ENCODE results near the gene TDRD1.

The TDRD1 gene

GRCh38 chr10:114163062-114163461 lies 16.1 kb upstream of the TDRD1 start:
- Histone ChIP-seq H4K12ac (ENCODE audit: low read depth, low read length) (no peak overlapping the region), H3K79me1 (ENCODE audit: low read length) (peaks cover 6% of the 10 kb centered on the region), H4K8ac (ENCODE audit: low read depth, low read length) (no peak overlapping the region), H2BK12ac (ENCODE audit: low read length) (no peak overlapping the region), H3K4me3 (ENCODE audit: low read depth, low read length) (no peak overlapping the region), H3K27me3 (ENCODE audit: insufficient read depth, low read length) (no peaks in the 10 kb centered on the region), H3K36me3 (ENCODE audit: control insufficient read depth in 1 of 2, insufficient read depth in 2 of 2, low read length in 2 of 2) (peaks cover 0 to 3% of the 10 kb centered on the region in 2 experiments), H3K79me2 (ENCODE audit: control insufficient read depth, insufficient read depth, low read length, poor library complexity) (peaks cover 5% of the 10 kb centered on the region), H2AFZ (ENCODE audit: insufficient read depth, low read length, poor library complexity) (no peak overlapping the region), H3K4me2 (ENCODE audit: low read length) (no peak overlapping the region), H3K23ac (ENCODE audit: low read length) (no peak overlapping the region), H4K91ac (ENCODE audit: low read depth, low read length) (no peak overlapping the region), H3K4me1 (ENCODE audit: control insufficient read depth in 1 of 2, insufficient read depth in 2 of 2, low read length in 2 of 2) (peaks cover 5 to 6% of the 10 kb centered on the region in 2 experiments), H2AK5ac (ENCODE audit: low read length) (no peak overlapping the region), H3K9me3 (ENCODE audit: insufficient read depth, low read depth, low read length) (no peaks in the 10 kb centered on the region), H2BK5ac (ENCODE audit: low read depth, low read length, poor library complexity) (no peak overlapping the region), H3K9ac (ENCODE audit: low read length) (no peak overlapping the region), H3K14ac (ENCODE audit: low read length) (no peak overlapping the region), H2BK120ac (ENCODE audit: insufficient read depth, low read length, poor library complexity) (no peak overlapping the region), H3K4ac (ENCODE audit: low read depth, low read length) (no peak overlapping the region), H3K27ac (ENCODE audit: low read depth, low read length) (no peak overlapping the region), H3K18ac (ENCODE audit: low read length) (no peak overlapping the region)
- WGBS (ENCODE audit: extremely low coverage, insufficient coverage, insufficient read length) = 100% methylated on average over 1 of the region's 2 CpGs
- no peak for DNase-seq

GRCh38 chr10:114166043-114166442 lies 13.1 kb upstream of the TDRD1 start:
- H2BK5ac ChIP-seq (ENCODE audit: low read depth, low read length, poor library complexity) = peak overlapping the region; percentile 40
- no peak overlapping the region for H3K9ac ChIP-seq (ENCODE audit: low read length)
- H2BK120ac ChIP-seq (ENCODE audit: insufficient read depth, low read length, poor library complexity) = no peak overlapping the region
- H3K23ac ChIP-seq (ENCODE audit: low read length) = no peak overlapping the region
- peaks cover 6% of the 10 kb centered on the region for H3K79me1 ChIP-seq (ENCODE audit: low read length)
- H3K79me2 ChIP-seq (ENCODE audit: control insufficient read depth, insufficient read depth, low read length, poor library complexity) = peaks cover 13% of the 10 kb centered on the region
- no peak overlapping the region for H3K18ac ChIP-seq (ENCODE audit: low read length)
- H4K12ac ChIP-seq (ENCODE audit: low read depth, low read length) = no peak overlapping the region
- no peak overlapping the region for H2AK5ac ChIP-seq (ENCODE audit: low read length)
- no peak overlapping the region for H4K8ac ChIP-seq (ENCODE audit: low read depth, low read length)
- no peaks in the 10 kb centered on the region for H3K27me3 ChIP-seq (ENCODE audit: insufficient read depth, low read length)
- WGBS (ENCODE audit: extremely low coverage, insufficient coverage, insufficient read length) = no CpG with 5 or more reads among the region's 3 CpGs
- peak overlapping the region; percentile 77 for H3K27ac ChIP-seq (ENCODE audit: low read depth, low read length)
- peaks cover 2% of the 10 kb centered on the region for H3K9me3 ChIP-seq (ENCODE audit: insufficient read depth, low read depth, low read length)
- peak overlapping the region; percentile 55 for H3K4me2 ChIP-seq (ENCODE audit: low read length)
- no peak overlapping the region for H3K4me3 ChIP-seq (ENCODE audit: low read depth, low read length)
- no peak overlapping the region for H2AFZ ChIP-seq (ENCODE audit: insufficient read depth, low read length, poor library complexity)
- H3K36me3 ChIP-seq (ENCODE audit: control insufficient read depth in 1 of 2, insufficient read depth in 2 of 2, low read length in 2 of 2) = peaks cover 3 to 7% of the 10 kb centered on the region in 2 experiments
- peak; percentile 44 to 93 for DNase-seq
- no peak overlapping the region for H3K4ac ChIP-seq (ENCODE audit: low read depth, low read length)
- peaks cover 5 to 6% of the 10 kb centered on the region in 2 experiments for H3K4me1 ChIP-seq (ENCODE audit: control insufficient read depth in 1 of 2, insufficient read depth in 2 of 2, low read length in 2 of 2)
- H2BK12ac ChIP-seq (ENCODE audit: low read length) = no peak overlapping the region
- H3K14ac ChIP-seq (ENCODE audit: low read length) = no peak overlapping the region
- H4K91ac ChIP-seq (ENCODE audit: low read depth, low read length) = no peak overlapping the region

- peaks cover 3 to 7% of the 10 kb centered on the region in 2 experiments for H3K36me3 ChIP-seq (ENCODE audit: control insufficient read depth in 1 of 2, insufficient read depth in 2 of 2, low read length in 2 of 2)
- peaks cover 13% of the 10 kb centered on the region for H3K79me2 ChIP-seq (ENCODE audit: control insufficient read depth, insufficient read depth, low read length, poor library complexity)
- H3K79me1 ChIP-seq (ENCODE audit: low read length) = peaks cover 6% of the 10 kb centered on the region
- H3K4ac ChIP-seq (ENCODE audit: low read depth, low read length) = no peak overlapping the region
- peaks cover 5 to 6% of the 10 kb centered on the region in 2 experiments for H3K4me1 ChIP-seq (ENCODE audit: control insufficient read depth in 1 of 2, insufficient read depth in 2 of 2, low read length in 2 of 2)
- H4K91ac ChIP-seq (ENCODE audit: low read depth, low read length) = no peak overlapping the region
- H4K12ac ChIP-seq (ENCODE audit: low read depth, low read length) = no peak overlapping the region
- H4K8ac ChIP-seq (ENCODE audit: low read depth, low read length) = no peak overlapping the region
- no peak overlapping the region for H3K23ac ChIP-seq (ENCODE audit: low read length)
- H3K4me2 ChIP-seq (ENCODE audit: low read length) = no peak overlapping the region
- no peak overlapping the region for H2AK5ac ChIP-seq (ENCODE audit: low read length)
- no peak overlapping the region for H2AFZ ChIP-seq (ENCODE audit: insufficient read depth, low read length, poor library complexity)
- H3K27ac ChIP-seq (ENCODE audit: low read depth, low read length) = peak overlapping the region; percentile 77
- H2BK120ac ChIP-seq (ENCODE audit: insufficient read depth, low read length, poor library complexity) = no peak overlapping the region
- no peak overlapping the region for H3K18ac ChIP-seq (ENCODE audit: low read length)
- no peak overlapping the region for H3K4me3 ChIP-seq (ENCODE audit: low read depth, low read length)
- H2BK5ac ChIP-seq (ENCODE audit: low read depth, low read length, poor library complexity) = no peak overlapping the region
- H3K9ac ChIP-seq (ENCODE audit: low read length) = no peak overlapping the region
- DNase-seq = no peak
- no peaks in the 10 kb centered on the region for H3K27me3 ChIP-seq (ENCODE audit: insufficient read depth, low read length)
- no peak overlapping the region for H3K14ac ChIP-seq (ENCODE audit: low read length)
- no peak overlapping the region for H2BK12ac ChIP-seq (ENCODE audit: low read length)
- no CpG with 5 or more reads among the region's 3 CpGs for WGBS (ENCODE audit: extremely low coverage, insufficient coverage, insufficient read length)
- H3K9me3 ChIP-seq (ENCODE audit: insufficient read depth, low read depth, low read length) = peaks cover 2% of the 10 kb centered on the region
Observed at GRCh38 chr10:114166494-114166893, 12.7 kb upstream of the TDRD1 start.

- Histone ChIP-seq H3K4me3 (ENCODE audit: low read depth, low read length) (no peak overlapping the region), H4K8ac (ENCODE audit: low read depth, low read length) (no peak overlapping the region), H3K79me1 (ENCODE audit: low read length) (peaks cover 6% of the 10 kb centered on the region), H2BK120ac (ENCODE audit: insufficient read depth, low read length, poor library complexity) (no peak overlapping the region), H3K9ac (ENCODE audit: low read length) (no peak overlapping the region), H2BK12ac (ENCODE audit: low read length) (no peak overlapping the region), H3K4ac (ENCODE audit: low read depth, low read length) (no peak overlapping the region), H3K9me3 (ENCODE audit: insufficient read depth, low read depth, low read length) (peaks cover 2% of the 10 kb centered on the region), H3K14ac (ENCODE audit: low read length) (no peak overlapping the region), H4K91ac (ENCODE audit: low read depth, low read length) (no peak overlapping the region), H3K18ac (ENCODE audit: low read length) (no peak overlapping the region), H3K23ac (ENCODE audit: low read length) (no peak overlapping the region), H3K27me3 (ENCODE audit: insufficient read depth, low read length) (no peaks in the 10 kb centered on the region), H3K4me1 (ENCODE audit: control insufficient read depth in 1 of 2, insufficient read depth in 2 of 2, low read length in 2 of 2) (peaks cover 6 to 7% of the 10 kb centered on the region in 2 experiments), H3K79me2 (ENCODE audit: control insufficient read depth, insufficient read depth, low read length, poor library complexity) (peaks cover 13% of the 10 kb centered on the region), H3K4me2 (ENCODE audit: low read length) (no peak overlapping the region), H2BK5ac (ENCODE audit: low read depth, low read length, poor library complexity) (no peak overlapping the region), H3K27ac (ENCODE audit: low read depth, low read length) (no peak overlapping the region), H4K12ac (ENCODE audit: low read depth, low read length) (no peak overlapping the region), H2AK5ac (ENCODE audit: low read length) (no peak overlapping the region), H2AFZ (ENCODE audit: insufficient read depth, low read length, poor library complexity) (no peak overlapping the region), H3K36me3 (ENCODE audit: control insufficient read depth in 1 of 2, insufficient read depth in 2 of 2, low read length in 2 of 2) (peaks cover 3 to 7% of the 10 kb centered on the region in 2 experiments)
- WGBS (ENCODE audit: extremely low coverage, insufficient coverage, insufficient read length) = no CpG with 5 or more reads among the region's 3 CpGs
- no peak for DNase-seq
Observed at GRCh38 chr10:114167985-114168384, 11.2 kb upstream of the TDRD1 start.
